HG03575 (cell line): ENCODE measurements around the gene GBX1.

ENCODE experiments used
- ATAC-seq: cut with Tn5 transposase; IDR thresholded peaks from one replicate; pipeline ENCODE4 v1.9.1; 2021; ENCODE audit not compliant: unreplicated experiment, insufficient number of reproducible peaks, low FRiP score; ENCODE audit errors: extremely low read depth

GBX1 gene

GRCh38 chr7:151143261-151144015, 24.1 kb downstream of the GBX1 start:
- no peak for ATAC-seq

GRCh38 chr7:151142686-151143040, 24.8 kb downstream of the GBX1 start:
- no peak for ATAC-seq

- no peak for ATAC-seq
Observed at GRCh38 chr7:151141855-151142685, 25.4 kb downstream of the GBX1 start.

GRCh38 chr7:151141311-151141854, 26.1 kb downstream of the GBX1 start:
- ATAC-seq, result no peak

GRCh38 chr7:151140826-151141225, 26.7 kb downstream of the GBX1 start:
- no peak for ATAC-seq

- no peak for ATAC-seq
Observed at GRCh38 chr7:151139791-151140190, 27.7 kb downstream of the GBX1 start.

GRCh38 chr7:151139071-151139790, 28.3 kb downstream of the GBX1 start:
- ATAC-seq, result no peak

- no peak for ATAC-seq
Observed at GRCh38 chr7:151138153-151138851, 29.2 kb downstream of the GBX1 start.

GRCh38 chr7:151137791-151138152, 29.7 kb downstream of the GBX1 start:
- ATAC-seq, result no peak

GRCh38 chr7:151137076-151137675, 30.3 kb downstream of the GBX1 start:
- ATAC-seq, result no peak

- no peak for ATAC-seq
Observed at GRCh38 chr7:151135866-151136843, 31.3 kb downstream of the GBX1 start.

- no peak for ATAC-seq
Observed at GRCh38 chr7:151135525-151135845, 32.0 kb downstream of the GBX1 start.

GRCh38 chr7:151134743-151135524, 32.6 kb downstream of the GBX1 start:
- no peak for ATAC-seq

- no peak for ATAC-seq
Observed at GRCh38 chr7:151133986-151134742, 33.3 kb downstream of the GBX1 start.

- ATAC-seq, result no peak
Observed at GRCh38 chr7:151133266-151133985, 34.1 kb downstream of the GBX1 start.
